Keratinocyte (primary cell): ENCODE measurements around the gene BRD7. TPM values are rescaled to one million over a fixed set of nuclear protein-coding genes. Genes with fewer than 3 reads are reported as not detected.

ENCODE experiments used
- DNase-seq: peaks from one replicate; pipeline ENCODE4 v3.0.0-alpha.2; 2011; ENCODE audit warnings: low read depth, missing footprints, low spot score
- FAIRE-seq: peaks from 2 replicates; lab custom pipeline; 2011; peaks lifted over from hg19 to GRCh38; lab: Jason Lieb, UNC
- H2AFZ ChIP-seq: 2 replicates; pipeline ENCODE4 v1.6.0; 2012; ENCODE audit warnings: low read length, control low read depth, inconsistent platforms; ENCODE audit not compliant: control insufficient read depth
- H3K27ac ChIP-seq: 2 replicates; pipeline ENCODE4 v1.5.1; 2011; ENCODE audit warnings: low read length; ENCODE audit not compliant: control insufficient read depth, insufficient read depth
- H3K27me3 ChIP-seq: 3 replicates; pipeline ENCODE4 v1.6.0; 2011; ENCODE audit warnings: low read length; ENCODE audit not compliant: control insufficient read depth, insufficient read depth; ENCODE audit errors: extremely low read depth
- H3K36me3 ChIP-seq, 2 experiments: 2 replicates in 1 of 2; 3 replicates in 1 of 2; pipeline ENCODE4 v1.5.1; 2011; ENCODE audit warnings: low read length in 2 of 2, mild to moderate bottlenecking in 1 of 2; ENCODE audit not compliant: control insufficient read depth in 2 of 2, insufficient read depth in 2 of 2; ENCODE audit errors: extremely low read depth in 1 of 2
- H3K4me1 ChIP-seq: 3 replicates; pipeline ENCODE4 v1.5.1; 2011; ENCODE audit warnings: low read length; ENCODE audit not compliant: control insufficient read depth, insufficient read depth; ENCODE audit errors: extremely low read depth
- H3K4me2 ChIP-seq: 3 replicates; pipeline ENCODE4 v1.6.0; 2011; ENCODE audit warnings: low read depth, low read length; ENCODE audit not compliant: control insufficient read depth, insufficient read depth; ENCODE audit errors: extremely low read depth
- H3K4me3 ChIP-seq, 3 experiments: fragments of 200-600 bp in 1 of 3; sonication (generic) in 1 of 3; 2 replicates in 2 of 3; 3 replicates in 1 of 3; pipeline ENCODE4 v1.5.1; 2011 to 2016; ENCODE audit warnings: low read length in 3 of 3, mild to moderate bottlenecking in 3 of 3, control low read depth in 2 of 3, inconsistent platforms in 1 of 3, low read depth in 1 of 3, mixed read lengths in 1 of 3, mixed run types in 1 of 3, moderate library complexity in 1 of 3; ENCODE audit not compliant: control insufficient read depth in 2 of 3, insufficient read depth in 2 of 3; ENCODE audit errors: extremely low read depth in 1 of 3
- H3K79me2 ChIP-seq: 2 replicates; pipeline ENCODE4 v1.6.0; 2012; ENCODE audit warnings: low read length; ENCODE audit not compliant: control insufficient read depth, insufficient read depth
- H3K9ac ChIP-seq: 3 replicates; pipeline ENCODE4 v1.6.0; 2011; ENCODE audit warnings: low read length; ENCODE audit not compliant: control insufficient read depth, insufficient read depth; ENCODE audit errors: extremely low read depth
- H3K9me1 ChIP-seq: 3 replicates; pipeline ENCODE4 v1.6.0; 2011; ENCODE audit warnings: low read length; ENCODE audit not compliant: control insufficient read depth, insufficient read depth; ENCODE audit errors: extremely low read depth
- H3K9me3 ChIP-seq: 2 replicates; pipeline ENCODE4 v1.5.1; 2012; ENCODE audit warnings: low read depth, low read length; ENCODE audit not compliant: control insufficient read depth
- H4K20me1 ChIP-seq: 3 replicates; pipeline ENCODE4 v1.6.0; 2011; ENCODE audit warnings: low read length; ENCODE audit not compliant: control insufficient read depth, insufficient read depth; ENCODE audit errors: extremely low read depth
- CTCF ChIP-seq, 3 experiments: IDR thresholded peaks in 1 of 3; conservative IDR thresholded peaks in 1 of 3; optimal IDR thresholded peaks in 1 of 3; 2 replicates in 2 of 3; 3 replicates in 1 of 3; pipeline versions ENCODE3 to v1.5.1; 2011; ENCODE audit warnings: low read length in 3 of 3, mild to moderate bottlenecking in 3 of 3, moderate library complexity in 2 of 3, control low read depth in 1 of 3, inconsistent platforms in 1 of 3; ENCODE audit not compliant: insufficient read depth in 2 of 3; ENCODE audit errors: extremely low read depth in 1 of 3
- EZH2 ChIP-seq: IDR thresholded peaks from one replicate; pipeline ENCODE4 v1.6.1; 2012; ENCODE audit warnings: inconsistent platforms, mild to moderate bottlenecking, low read length, moderate library complexity
- dilution Hi-C: fragments of 300-500 bp; cut with MboI; formaldehyde crosslinking; loops from one replicate; pipeline ENCODE4 v1.7.0; 2020; ENCODE audit warnings: low sequenced_read_pairs; ENCODE audit not compliant: extremely low pct_ligation_motif_present
- polyA plus RNA-seq, 5 experiments: library from polyadenylated mRNA; depleted of rRNA in 3 of 5; stranded (reverse) in 3 of 5; stranded (forward) in 1 of 5; unstranded in 1 of 5; fragments of >200 nt; gene quantifications; 1 replicate in 1 of 5; 2 replicates in 3 of 5; 3 replicates in 1 of 5; pipeline versions ENCODE4 v1.2.1 to v1.2.3, GENCODE V29; 2011 to 2012; ENCODE audit warnings: missing spikeins in 2 of 5, low read depth in 1 of 5, low replicate concordance in 1 of 5

Gene BRD7
- polyA plus RNA-seq, 1 donor (not counting 4 experiments of a cell fraction or from before 2014, with no cell fraction given): 66.6 TPM

- H4K20me1 ChIP-seq: no peaks in the 10 kb centered on the region
- H3K27ac ChIP-seq: no peak overlapping the region
- H2AFZ ChIP-seq: no peak overlapping the region
- FAIRE-seq (no peak), DNase-seq (no peak)
- no peaks in the 10 kb centered on the region for H3K4me1 ChIP-seq
- H3K4me2 ChIP-seq: no peak overlapping the region
- H3K4me3 ChIP-seq: no peak overlapping the region
- H3K27me3 ChIP-seq: no peaks in the 10 kb centered on the region
- no peaks in the 10 kb centered on the region for H3K79me2 ChIP-seq
- dilution Hi-C loops: no loop called here
- no peaks in the 10 kb centered on the region for H3K9me1 ChIP-seq
- H3K36me3 ChIP-seq: no peaks in the 10 kb centered on the region
- no peak for TF ChIP-seq CTCF (optimal IDR thresholded peaks at IDR 0.05 in 1 of 3, IDR thresholded peaks at IDR 0.05 in 1 of 3, conservative IDR thresholded peaks at IDR 0.05 in 1 of 3; ENCODE audit: extremely low read depth in 1 of 3, insufficient read depth in 2 of 3, low read length in 3 of 3)
- no peak for TF ChIP-seq EZH2
- no peak overlapping the region for H3K9ac ChIP-seq
- no peaks in the 10 kb centered on the region for H3K9me3 ChIP-seq
Observed at GRCh38 chr16:50272687-50273381, 96.0 kb downstream of the BRD7 start.

- dilution Hi-C loops: no loop called here
- Histone ChIP-seq H3K9ac (no peak overlapping the region), H3K9me3 (no peaks in the 10 kb centered on the region), H3K9me1 (no peaks in the 10 kb centered on the region), H3K27me3 (no peaks in the 10 kb centered on the region), H4K20me1 (no peaks in the 10 kb centered on the region), H3K36me3 (no peaks in the 10 kb centered on the region), H3K4me3 (no peak overlapping the region), H3K79me2 (no peaks in the 10 kb centered on the region), H3K4me2 (no peak overlapping the region), H3K27ac (no peak overlapping the region), H2AFZ (no peak overlapping the region), H3K4me1 (peaks cover under 1% of the 10 kb centered on the region)
- no peak for FAIRE-seq
- DNase-seq: no peak
- no peak for TF ChIP-seq CTCF (optimal IDR thresholded peaks at IDR 0.05 in 1 of 3, IDR thresholded peaks at IDR 0.05 in 1 of 3, conservative IDR thresholded peaks at IDR 0.05 in 1 of 3; ENCODE audit: extremely low read depth in 1 of 3, insufficient read depth in 2 of 3, low read length in 3 of 3)
- TF ChIP-seq EZH2: no peak
Observed at GRCh38 chr16:50272111-50272571, 96.6 kb downstream of the BRD7 start.
